ENCODE data around the gene FTH1. TPM values are rescaled to one million over a fixed set of nuclear protein-coding genes. Genes with fewer than 3 reads are reported as not detected.
A peak's percentile ranks its signal among the peaks of the same experiment; 100 is the strongest.

Gene FTH1
- total RNA-seq, 1 experiment from 2014 or later: 1,565 TPM

GRCh38 chr11:61916737-61917333, 50.6 kb downstream of the FTH1 start:
- peaks cover 27% of the 10 kb centered on the region for H3K4me1 Mint-ChIP-seq (ENCODE audit: low read depth, unreplicated experiment)
- TF ChIP-seq, protein P1, sequence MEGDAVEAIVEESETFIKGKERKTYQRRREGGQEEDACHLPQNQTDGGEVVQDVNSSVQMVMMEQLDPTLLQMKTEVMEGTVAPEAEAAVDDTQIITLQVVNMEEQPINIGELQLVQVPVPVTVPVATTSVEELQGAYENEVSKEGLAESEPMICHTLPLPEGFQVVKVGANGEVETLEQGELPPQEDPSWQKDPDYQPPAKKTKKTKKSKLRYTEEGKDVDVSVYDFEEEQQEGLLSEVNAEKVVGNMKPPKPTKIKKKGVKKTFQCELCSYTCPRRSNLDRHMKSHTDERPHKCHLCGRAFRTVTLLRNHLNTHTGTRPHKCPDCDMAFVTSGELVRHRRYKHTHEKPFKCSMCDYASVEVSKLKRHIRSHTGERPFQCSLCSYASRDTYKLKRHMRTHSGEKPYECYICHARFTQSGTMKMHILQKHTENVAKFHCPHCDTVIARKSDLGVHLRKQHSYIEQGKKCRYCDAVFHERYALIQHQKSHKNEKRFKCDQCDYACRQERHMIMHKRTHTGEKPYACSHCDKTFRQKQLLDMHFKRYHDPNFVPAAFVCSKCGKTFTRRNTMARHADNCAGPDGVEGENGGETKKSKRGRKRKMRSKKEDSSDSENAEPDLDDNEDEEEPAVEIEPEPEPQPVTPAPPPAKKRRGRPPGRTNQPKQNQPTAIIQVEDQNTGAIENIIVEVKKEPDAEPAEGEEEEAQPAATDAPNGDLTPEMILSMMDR (IDR thresholded peaks at IDR 0.05; ENCODE audit: insufficient read depth in 1 of 2, low read depth in 1 of 2, low read length in 1 of 2, severe bottlenecking in 1 of 2, unreplicated experiment in 1 of 2): no peak
- H3K27me3 ChIP-seq (replicated peaks; ENCODE audit: control insufficient read depth, insufficient read depth, low read length): no peaks in the 10 kb centered on the region
- peaks cover 24% of the 10 kb centered on the region for H3K4me1 ChIP-seq
- peak in 1 of 2 experiments; percentile 28 for DNase-seq
- no peaks in the 10 kb centered on the region for H3K27me3 Mint-ChIP-seq (ENCODE audit: insufficient read depth, unreplicated experiment)
- BruUV-seq (replicated peaks): no TSS peak
- H3K9me3 ChIP-seq: no peaks in the 10 kb centered on the region
- H3K36me3 Mint-ChIP-seq (ENCODE audit: insufficient read depth, unreplicated experiment): peaks cover 8% of the 10 kb centered on the region
- H3K4me3 Mint-ChIP-seq (ENCODE audit: unreplicated experiment): peak overlapping the region; percentile 98
- H3K27ac Mint-ChIP-seq (ENCODE audit: unreplicated experiment): no peak overlapping the region
- H3K4me3 ChIP-seq (ENCODE audit: low read depth, low read length): peak overlapping the region; percentile 68
- no peaks in the 10 kb centered on the region for H3K36me3 ChIP-seq (ENCODE audit: control insufficient read depth, insufficient read depth, low read length)
- H3K9me3 Mint-ChIP-seq (ENCODE audit: unreplicated experiment): no peaks in the 10 kb centered on the region
- intact Hi-C loops (cut with micrococcal nuclease; ENCODE audit: unreplicated experiment): loop anchor here (10.0 kb wide), 1 partner anchor 882 kb away; no protein-coding TSS in a partner anchor
- ChIA-PET POLR2A (interaction anchor here (1.5 kb wide), 1 partner anchor 32 kb away, joined by 5 read pairs; no protein-coding TSS in a partner anchor), CTCF (interaction anchor here (0.5 to 1.2 kb wide), 3 partner anchors 18 to 165 kb away, joined by 4 to 6 read pairs (median 4); no protein-coding TSS in a partner anchor)

GRCh38 chr11:61914471-61915171, 52.8 kb downstream of the FTH1 start:
- POLR2A ChIA-PET: interaction anchor here (0.7 to 1.0 kb wide), 2 partner anchors 9 to 54 kb away, joined by 4 to 5 read pairs; no protein-coding TSS in a partner anchor
- Histone ChIP-seq H3K9me3 (no peaks in the 10 kb centered on the region), H3K4me1 (peaks cover 11% of the 10 kb centered on the region), H3K27me3 (replicated peaks; ENCODE audit: control insufficient read depth, insufficient read depth, low read length) (no peaks in the 10 kb centered on the region), H3K4me3 (ENCODE audit: low read depth, low read length) (no peak overlapping the region), H3K36me3 (ENCODE audit: control insufficient read depth, insufficient read depth, low read length) (no peaks in the 10 kb centered on the region)
- H3K4me1 Mint-ChIP-seq (ENCODE audit: low read depth, unreplicated experiment): peaks cover 17% of the 10 kb centered on the region
- CTCF ChIA-PET: interaction anchor here (0.6 to 1.1 kb wide), 5 partner anchors 13 to 94 kb away, joined by 3 to 6 read pairs (median 6); no protein-coding TSS in a partner anchor
- intact Hi-C loops (cut with micrococcal nuclease; ENCODE audit: unreplicated experiment): loop anchor here (10.0 kb wide), 1 partner anchor 880 kb away; no protein-coding TSS in a partner anchor
- no peak overlapping the region for H3K27ac Mint-ChIP-seq (ENCODE audit: unreplicated experiment)
- no peaks in the 10 kb centered on the region for H3K27me3 Mint-ChIP-seq (ENCODE audit: insufficient read depth, unreplicated experiment)
- DNase-seq: peak in 1 of 2 experiments; percentile 20
- H3K36me3 Mint-ChIP-seq (ENCODE audit: insufficient read depth, unreplicated experiment): peaks cover 8% of the 10 kb centered on the region
- H3K9me3 Mint-ChIP-seq (ENCODE audit: unreplicated experiment): no peaks in the 10 kb centered on the region
- H3K4me3 Mint-ChIP-seq (ENCODE audit: unreplicated experiment): no peak overlapping the region
- TF ChIP-seq, protein P1 (IDR thresholded peaks at IDR 0.05; ENCODE audit: insufficient read depth in 1 of 2, low read depth in 1 of 2, low read length in 1 of 2, severe bottlenecking in 1 of 2, unreplicated experiment in 1 of 2): no peak
- no TSS peak for BruUV-seq (replicated peaks)

Other genes with a start within 250 kb of the FTH1 start
- gene MYRF, start 215.0 kb downstream of the FTH1 start, total RNA-seq (2022): 165 and 169 TPM in 2 replicates
- 190 and 197 TPM in 2 replicates for gene TMEM258, start 175.0 kb downstream of the FTH1 start, total RNA-seq (2022)
- gene FEN1, start 174.7 kb downstream of the FTH1 start, total RNA-seq (2022): 83.4 and 86.1 TPM in 2 replicates
- gene FADS1, start 150.6 kb downstream of the FTH1 start, total RNA-seq (2022): 108 and 116 TPM in 2 replicates
- 30.6 and 36.3 TPM in 2 replicates for gene FADS2, start 139.3 kb downstream of the FTH1 start, total RNA-seq (2022)
- 26.1 and 32.7 TPM in 2 replicates for gene FADS3, start 76.1 kb downstream of the FTH1 start, total RNA-seq (2022)
- gene RAB3IL1, start 50.1 kb downstream of the FTH1 start, total RNA-seq (2022): 8.3 and 10.6 TPM in 2 replicates
- 4.7 and 6.7 TPM in 2 replicates for gene BEST1, start 17.3 kb downstream of the FTH1 start, total RNA-seq (2022)
- 101 and 110 TPM in 2 replicates for gene INCENP, start 156.4 kb upstream of the FTH1 start, total RNA-seq (2022)
- gene SCGB1D1, start 222.6 kb upstream of the FTH1 start, total RNA-seq (2022): not detected in 2 replicates
- not detected in 2 replicates for gene SCGB2A1, start 241.0 kb upstream of the FTH1 start, total RNA-seq (2022)